ENCODE data around the gene ALMS1. TPM values are rescaled to one million over a fixed set of nuclear protein-coding genes. Genes with fewer than 3 reads are reported as not detected.

The ALMS1 gene
- total and polyA plus RNA-seq, 3 donors from 2014 or later = 73.5 to 201 (median 128) TPM

- TF ChIP-seq CTCF (IDR thresholded peaks at IDR 0.05) = no peak
- TF ChIP-seq POLR2A (IDR thresholded peaks at IDR 0.05) = no peak
Observed at GRCh38 chr2:73426176-73426575, 40.5 kb downstream of the ALMS1 start.

GRCh38 chr2:73436019-73436418 lies 50.4 kb downstream of the ALMS1 start:
- Histone ChIP-seq H3K27ac (no peak overlapping the region), H3K4me1 (no peaks in the 10 kb centered on the region), H3K36me3 (ENCODE audit: low read depth, missing control alignments) (no peaks in the 10 kb centered on the region), H3K27me3 (no peaks in the 10 kb centered on the region), H3K4me3 (no peak overlapping the region), H3K9me3 (no peaks in the 10 kb centered on the region)
- DNase-seq = no peak
- 100% methylated on average over 1 of the region's 1 CpG for WGBS, 2 donors
- no peak for TF ChIP-seq CTCF (IDR thresholded peaks at IDR 0.05)
- TF ChIP-seq POLR2A (IDR thresholded peaks at IDR 0.05) = no peak
- intact Hi-C loops (cut with DNase I; ENCODE audit: low total_unique reads) = no loop called here

More at GRCh38 chr2:73426176-73426575, 40.5 kb downstream of the ALMS1 start:
- Histone ChIP-seq H3K4me1 (no peaks in the 10 kb centered on the region), H3K9me3 (no peaks in the 10 kb centered on the region), H3K27ac (no peak overlapping the region), H3K27me3 (no peaks in the 10 kb centered on the region), H3K4me3 (no peak overlapping the region), H3K36me3 (ENCODE audit: low read depth, missing control alignments) (no peaks in the 10 kb centered on the region)
- intact Hi-C loops (cut with DNase I; ENCODE audit: low total_unique reads) = no loop called here
- no peak for DNase-seq
- WGBS, 2 donors = 89 to 90% methylated on average over 3 of the region's 3 CpGs

GRCh38 chr2:73444202-73444601 lies 58.6 kb downstream of the ALMS1 start:
- H3K27ac ChIP-seq = no peak overlapping the region
- H3K9me3 ChIP-seq = no peaks in the 10 kb centered on the region
- H3K4me3 ChIP-seq = no peak overlapping the region
- no peaks in the 10 kb centered on the region for H3K27me3 ChIP-seq
- no peak for TF ChIP-seq POLR2A (IDR thresholded peaks at IDR 0.05)
- no peak for TF ChIP-seq CTCF (IDR thresholded peaks at IDR 0.05)
- WGBS, 2 donors = 94 to 96% methylated on average over 3 of the region's 3 CpGs
- H3K4me1 ChIP-seq = no peaks in the 10 kb centered on the region
- DNase-seq = no peak
- intact Hi-C loops (cut with DNase I; ENCODE audit: low total_unique reads) = no loop called here
- no peaks in the 10 kb centered on the region for H3K36me3 ChIP-seq (ENCODE audit: low read depth, missing control alignments)

- 91 to 96% methylated on average over 2 to 3 of the region's 3 CpGs for WGBS, 2 donors
- Histone ChIP-seq H3K36me3 (ENCODE audit: low read depth, missing control alignments) (no peaks in the 10 kb centered on the region), H3K9me3 (no peaks in the 10 kb centered on the region), H3K27me3 (no peaks in the 10 kb centered on the region), H3K27ac (no peak overlapping the region), H3K4me1 (no peaks in the 10 kb centered on the region), H3K4me3 (no peak overlapping the region)
- intact Hi-C loops (cut with DNase I; ENCODE audit: low total_unique reads) = no loop called here
- TF ChIP-seq POLR2A (IDR thresholded peaks at IDR 0.05) (no peak), CTCF (IDR thresholded peaks at IDR 0.05) (no peak)
- no peak for DNase-seq
Observed at GRCh38 chr2:73448856-73449255, 63.2 kb downstream of the ALMS1 start.

DNA sequence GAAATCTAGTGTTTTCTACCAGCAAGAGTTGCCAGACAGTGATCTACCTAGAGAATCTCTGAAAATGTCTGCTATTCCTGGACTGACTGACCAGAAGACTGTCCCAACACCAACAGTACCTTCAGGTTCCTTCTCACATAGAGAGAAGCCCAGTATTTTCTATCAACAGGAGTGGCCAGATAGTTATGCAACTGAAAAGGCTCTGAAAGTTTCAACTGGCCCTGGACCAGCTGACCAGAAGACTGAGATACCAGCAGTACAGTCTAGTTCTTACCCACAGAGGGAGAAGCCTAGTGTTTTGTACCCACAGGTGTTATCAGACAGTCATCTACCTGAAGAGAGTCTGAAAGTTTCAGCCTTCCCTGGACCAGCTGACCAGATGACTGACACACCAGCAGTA lies 63.8 kb downstream of the ALMS1 start:
- intact Hi-C loops (cut with DNase I; ENCODE audit: low total_unique reads) = no loop called here
- H3K9me3 ChIP-seq = no peaks in the 10 kb centered on the region
- no peak for DNase-seq
- no peak overlapping the region for H3K4me3 ChIP-seq
- H3K27ac ChIP-seq = no peak overlapping the region
- H3K4me1 ChIP-seq = no peaks in the 10 kb centered on the region
- H3K27me3 ChIP-seq = no peaks in the 10 kb centered on the region
- H3K36me3 ChIP-seq (ENCODE audit: low read depth, missing control alignments) = no peaks in the 10 kb centered on the region
- TF ChIP-seq POLR2A (IDR thresholded peaks at IDR 0.05) (no peak), CTCF (IDR thresholded peaks at IDR 0.05) (no peak)
